Sigmoid colon (tissue), 7 donors: Measurements from ENCODE around the gene SMAP2. TPM values are rescaled to one million over a fixed set of nuclear protein-coding genes. Genes with fewer than 3 reads are reported as not detected.

ENCODE experiments used
- DNase-seq: peaks from one replicate; pipeline ENCODE4 v3.0.0-alpha.2; 2019
- H3K27ac ChIP-seq, 4 donors: fragments of 200-600 bp; sonication (generic); one replicate each; pipeline ENCODE4 v1.5.1; 2016 to 2019; ENCODE audit warnings: mild to moderate bottlenecking in 1 of 4
- H3K27me3 ChIP-seq, 3 donors: fragments of 200-600 bp; sonication (generic); one replicate each; pipeline ENCODE4 v1.5.1; 2019; ENCODE audit warnings: mild to moderate bottlenecking in 1 of 3
- H3K36me3 ChIP-seq, 4 donors: fragments of 200-600 bp; sonication (generic); one replicate each; pipeline ENCODE4 v1.5.1; 2016 to 2019
- H3K4me1 ChIP-seq, 4 donors: fragments of 200-600 bp; sonication (generic); one replicate each; pipeline ENCODE4 v1.5.1; 2017 to 2019
- H3K4me3 ChIP-seq, 4 donors: fragments of 200-600 bp; sonication (generic); one replicate each; pipeline ENCODE4 v1.5.1; 2017 to 2019; ENCODE audit warnings: mild to moderate bottlenecking in 2 of 4, moderate library complexity in 1 of 4
- H3K9me3 ChIP-seq, 4 donors: fragments of 200-600 bp in 3 of 4; sonication (generic) in 3 of 4; one replicate each; pipeline versions ENCODE4 v1.5.1 to v1.6.1; 2013 to 2019
- CTCF ChIP-seq, 4 experiments: fragments of 450-650 bp in 3 of 4; fragments of 200-600 bp in 1 of 4; IDR thresholded peaks; one replicate each; pipeline ENCODE4 v1.5.1; 2016 to 2019; ENCODE audit warnings: antibody characterized with exemption in 4 of 4, mild to moderate bottlenecking in 3 of 4, moderate library complexity in 2 of 4
- EP300 ChIP-seq, 4 donors: sonication (generic); formaldehyde crosslinking; IDR thresholded peaks; one replicate each; pipeline ENCODE4 v1.6.1; 2017; ENCODE audit warnings: antibody characterized with exemption in 4 of 4
- POLR2A ChIP-seq, 2 donors: fragments of 450-650 bp; IDR thresholded peaks; one replicate each; pipeline ENCODE4 v1.6.1; 2016; ENCODE audit warnings: antibody characterized with exemption in 2 of 2, mild to moderate bottlenecking in 2 of 2, moderate library complexity in 2 of 2
- POLR2AphosphoS5 ChIP-seq, 4 donors: sonication (generic); formaldehyde crosslinking; IDR thresholded peaks; one replicate each; pipeline ENCODE4 v1.6.1; 2017; ENCODE audit warnings: antibody characterized with exemption in 4 of 4
- WGBS, 2 donors: extraction: QIAGEN DNeasy Blood & Tissue Kit; methylation state at CpG; one replicate each; pipeline ENCODE4 v1.1.7; 2013; 5-methylcytosine and 5-hydroxymethylcytosine counted together
- intact Hi-C: fragments of 100-400 bp; cut with DNase I; formaldehyde crosslinking; loops from one replicate; pipeline ENCODE4 v1.15.1; 2023
- polyA plus RNA-seq, 3 donors: library from polyadenylated mRNA; stranded (reverse); fragments of 200-250 nt; gene quantifications; one replicate each; pipeline ENCODE4 v1.2.3, GENCODE V29; 2013
- total RNA-seq, 4 donors: library from RNA; depleted of rRNA; stranded (reverse); fragments of >200 nt; gene quantifications; one replicate each; pipeline ENCODE4 v1.1.0, GENCODE V29; 2016
- donor health status: healthy with polysubstance abuse.
- donor health status: Bipolar disorder and iron deficiency.
- donor health status: healthy.

Gene SMAP2
- total and polyA plus RNA-seq, 7 donors: 20.5 to 113 (median 24.3) TPM

DNA sequence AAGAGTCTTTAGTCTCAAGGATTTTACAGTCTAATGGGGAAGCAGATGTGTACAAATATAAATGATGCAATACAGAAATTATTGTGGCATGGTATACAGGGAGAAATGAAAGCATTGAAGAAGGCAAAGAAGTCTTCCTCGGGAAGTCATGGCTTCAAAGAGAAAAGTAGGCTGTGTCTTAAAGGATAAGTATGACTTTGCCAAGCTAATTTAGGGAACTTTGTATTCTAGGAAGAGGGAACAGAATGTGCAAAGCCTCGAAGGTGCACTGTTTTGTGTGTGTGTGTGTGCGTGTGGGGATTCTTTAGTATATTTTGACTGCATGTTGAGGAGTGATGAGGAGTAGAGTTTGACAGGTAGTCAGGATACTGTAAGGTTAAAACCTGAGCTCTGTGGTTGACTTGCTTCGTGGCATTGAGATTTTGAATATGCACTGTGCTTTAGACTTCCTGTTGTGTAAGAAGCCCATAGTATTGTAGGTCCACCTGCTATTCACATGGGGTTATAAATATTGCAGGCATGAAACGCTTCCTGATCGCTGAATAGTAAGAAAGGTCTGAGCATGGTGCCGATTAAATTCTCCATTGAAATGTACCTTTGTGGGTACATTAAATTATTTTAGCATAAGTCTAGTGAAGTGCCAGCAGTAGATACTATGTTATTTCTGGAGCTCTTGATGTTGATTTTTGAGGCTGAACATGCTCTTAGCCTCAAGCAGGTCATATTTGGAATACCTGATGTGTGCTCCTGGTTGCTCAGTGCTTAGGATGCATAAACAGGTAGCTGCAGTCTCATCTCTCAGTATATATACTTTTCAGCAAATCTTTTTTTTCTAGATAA is 8.0 kb downstream of the SMAP2 start:
- no peaks in the 10 kb centered on the region for H3K9me3 ChIP-seq
- peak overlapping the region in 3 of 4 donors; percentile 28 to 74 (median 65) for H3K27ac ChIP-seq
- H3K4me1 ChIP-seq: peaks cover 0 to 38% (median 27%) of the 10 kb centered on the region in 4 donors
- H3K36me3 ChIP-seq: no peaks in the 10 kb centered on the region
- intact Hi-C loops: no loop called here
- H3K4me3 ChIP-seq: no peak overlapping the region
- DNase-seq: no peak
- 45 to 75% methylated on average over 7 of the region's 7 CpGs for WGBS, 2 donors
- no peak for TF ChIP-seq EP300 (IDR thresholded peaks at IDR 0.05)
- no peaks in the 10 kb centered on the region for H3K27me3 ChIP-seq

GRCh38 chr1:40382108-40382460 is 8.6 kb downstream of the SMAP2 start:
- no peaks in the 10 kb centered on the region for H3K9me3 ChIP-seq
- WGBS, 2 donors: 79 to 92% methylated on average over 3 of the region's 3 CpGs
- peak overlapping the region; percentile 28 to 74 (median 62) for H3K27ac ChIP-seq
- H3K4me1 ChIP-seq: peaks cover 0 to 38% (median 27%) of the 10 kb centered on the region in 4 donors
- no peak overlapping the region for H3K4me3 ChIP-seq
- TF ChIP-seq EP300 (IDR thresholded peaks at IDR 0.05): no peak
- TF ChIP-seq CTCF (IDR thresholded peaks at IDR 0.05): no peak
- no peak for TF ChIP-seq POLR2AphosphoS5 (IDR thresholded peaks at IDR 0.05)
- TF ChIP-seq POLR2A (IDR thresholded peaks at IDR 0.05): no peak
- no peaks in the 10 kb centered on the region for H3K36me3 ChIP-seq
- intact Hi-C loops: no loop called here
- H3K27me3 ChIP-seq: no peaks in the 10 kb centered on the region
- no peak for DNase-seq

DNA sequence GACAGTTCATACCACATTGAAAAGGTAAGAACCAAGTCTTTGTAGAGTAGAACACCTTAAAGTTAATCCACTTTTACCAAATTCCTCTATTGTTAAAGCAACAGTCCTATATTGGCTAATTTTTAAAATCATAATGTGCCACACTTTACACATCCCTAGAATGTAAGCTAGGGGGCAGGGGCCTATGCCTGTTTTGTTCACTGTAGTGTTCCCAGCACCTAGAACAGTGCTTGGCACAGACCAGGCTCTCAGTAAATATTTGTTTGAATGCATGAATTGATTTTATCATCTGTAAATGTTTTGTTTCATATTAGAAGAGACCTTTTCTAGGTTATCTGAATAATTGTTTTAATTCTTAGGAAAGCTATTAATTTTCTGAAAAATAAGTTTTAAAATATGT is 9.1 kb downstream of the SMAP2 start:
- H3K4me1 ChIP-seq: peaks cover 0 to 41% (median 27%) of the 10 kb centered on the region in 4 donors
- peak overlapping the region; percentile 49 to 74 (median 62) for H3K27ac ChIP-seq
- H3K9me3 ChIP-seq: no peaks in the 10 kb centered on the region
- TF ChIP-seq CTCF (IDR thresholded peaks at IDR 0.05) (no peak), POLR2A (IDR thresholded peaks at IDR 0.05) (no peak), POLR2AphosphoS5 (IDR thresholded peaks at IDR 0.05) (no peak), EP300 (IDR thresholded peaks at IDR 0.05) (no peak)
- no peaks in the 10 kb centered on the region for H3K36me3 ChIP-seq
- H3K27me3 ChIP-seq: no peaks in the 10 kb centered on the region
- intact Hi-C loops: no loop called here
- H3K4me3 ChIP-seq: no peak overlapping the region
- no peak for DNase-seq

GRCh38 chr1:40383095-40383487 is 9.6 kb downstream of the SMAP2 start:
- Histone ChIP-seq H3K4me3 (no peak overlapping the region), H3K27ac (peak overlapping the region; percentile 49 to 74 (median 62)), H3K27me3 (no peaks in the 10 kb centered on the region), H3K4me1 (peaks cover 0 to 44% (median 27%) of the 10 kb centered on the region in 4 donors), H3K9me3 (no peaks in the 10 kb centered on the region), H3K36me3 (no peaks in the 10 kb centered on the region)
- TF ChIP-seq CTCF (IDR thresholded peaks at IDR 0.05) (no peak), POLR2AphosphoS5 (IDR thresholded peaks at IDR 0.05) (no peak), POLR2A (IDR thresholded peaks at IDR 0.05) (no peak), EP300 (IDR thresholded peaks at IDR 0.05) (no peak)
- 84 to 86% methylated on average over 7 of the region's 7 CpGs for WGBS, 2 donors
- intact Hi-C loops: no loop called here
- no peak for DNase-seq

DNA sequence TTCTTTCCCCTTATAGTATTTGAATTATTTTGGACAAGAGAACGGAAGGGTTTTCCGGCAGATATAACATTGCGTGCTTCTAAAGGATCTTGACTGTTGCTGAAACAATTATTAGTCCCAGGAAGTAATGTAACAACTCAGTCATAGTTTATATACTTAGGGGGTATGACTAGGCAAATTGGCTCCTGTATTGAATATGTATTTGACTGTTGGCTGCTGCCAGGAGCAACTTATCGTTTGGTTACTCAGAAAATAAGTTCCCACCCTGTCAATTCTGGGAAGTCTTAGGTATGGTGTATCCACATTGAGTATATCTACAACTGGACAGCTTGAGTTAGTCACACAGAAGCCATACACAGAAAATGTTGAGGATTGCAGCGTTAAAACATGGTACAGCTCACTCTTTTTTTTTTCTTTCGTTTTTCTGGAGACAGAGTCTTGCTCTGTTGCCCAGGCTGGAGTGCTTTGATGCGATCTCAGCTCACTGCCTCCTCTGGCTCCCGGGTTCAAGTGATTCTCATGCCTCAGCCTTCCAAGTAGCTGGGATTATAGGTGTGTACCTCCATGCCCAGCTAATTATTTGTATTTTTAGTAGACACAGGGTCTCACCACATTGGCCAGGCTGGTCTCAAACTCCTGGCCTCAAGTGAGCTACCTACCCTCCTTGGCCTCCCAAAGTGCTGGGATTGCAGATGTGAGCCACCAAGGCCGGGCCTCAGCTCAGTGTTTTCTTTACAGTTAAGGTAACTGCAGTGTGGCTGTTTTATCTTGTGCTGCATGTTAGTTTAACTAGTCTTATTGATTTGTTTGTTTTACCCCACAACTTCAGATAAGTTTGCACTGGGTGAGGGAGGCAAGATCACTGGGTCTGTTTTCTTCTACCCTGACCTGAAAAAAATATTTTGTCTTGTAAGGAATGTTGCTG is 10.2 kb downstream of the SMAP2 start:
- no peak for DNase-seq
- Histone ChIP-seq H3K36me3 (no peaks in the 10 kb centered on the region), H3K4me3 (no peak overlapping the region), H3K4me1 (peaks cover 0 to 44% (median 27%) of the 10 kb centered on the region in 4 donors), H3K27me3 (no peaks in the 10 kb centered on the region), H3K27ac (peak overlapping the region; percentile 49 to 74 (median 62)), H3K9me3 (no peaks in the 10 kb centered on the region)
- intact Hi-C loops: no loop called here
- no peak for TF ChIP-seq CTCF (IDR thresholded peaks at IDR 0.05)
- TF ChIP-seq POLR2A (IDR thresholded peaks at IDR 0.05): no peak
- no peak for TF ChIP-seq EP300 (IDR thresholded peaks at IDR 0.05)
- no peak for TF ChIP-seq POLR2AphosphoS5 (IDR thresholded peaks at IDR 0.05)
- WGBS, 2 donors: 53 to 60% methylated on average over 9 of the region's 9 CpGs
